Epidermal melanocyte (primary cell): ENCODE measurements around the gene SINHCAF.
"Not testable (repeated sequence)": the region's sequence is repeated elsewhere in the genome, so short reads cannot be mapped to it uniquely, and the experiment has no call there.

Experiments
- DNase-seq: peaks from one replicate; pipeline ENCODE4 v3.0.0; 2011; ENCODE audit warnings: low spot score; ENCODE audit not compliant: insufficient read length

The SINHCAF gene

GRCh38 chr12:31265722-31266121 lies 60.2 kb downstream of the SINHCAF start:
- DNase-seq, result no peak

GRCh38 chr12:31263661-31264060 lies 62.3 kb downstream of the SINHCAF start:
- DNase-seq, result no peak

GRCh38 chr12:31261744-31262143 lies 64.2 kb downstream of the SINHCAF start:
- no peak for DNase-seq

- no peak for DNase-seq
These were observed 65.1 kb downstream of the SINHCAF start for GRCh38 chr12:31260840-31261239.

- no peak for DNase-seq
These were observed 66.6 kb downstream of the SINHCAF start for GRCh38 chr12:31259136-31259886.

- DNase-seq, result no peak
These were observed 68.2 kb downstream of the SINHCAF start for GRCh38 chr12:31257784-31258183.

GRCh38 chr12:31251707-31252611 lies 74.0 kb downstream of the SINHCAF start:
- DNase-seq, result not testable (repeated sequence)

GRCh38 chr12:31250179-31250578 lies 75.8 kb downstream of the SINHCAF start:
- no peak for DNase-seq

- no peak for DNase-seq
These were observed 76.6 kb downstream of the SINHCAF start for GRCh38 chr12:31249356-31249755.

- DNase-seq, result no peak
These were observed 77.1 kb downstream of the SINHCAF start for GRCh38 chr12:31248815-31249214.

GRCh38 chr12:31248337-31248736 lies 77.6 kb downstream of the SINHCAF start:
- DNase-seq, result no peak

- DNase-seq, result peak; percentile 24
These were observed 79.5 kb downstream of the SINHCAF start for GRCh38 chr12:31246470-31246850.

GRCh38 chr12:31245822-31246469 lies 80.0 kb downstream of the SINHCAF start:
- DNase-seq, result no peak

- DNase-seq, result not testable (repeated sequence)
These were observed 83.5 kb downstream of the SINHCAF start for GRCh38 chr12:31242418-31242817.

GRCh38 chr12:31238764-31239387 lies 87.1 kb downstream of the SINHCAF start:
- DNase-seq, result peak; percentile 65

GRCh38 chr12:31238333-31238732 lies 87.6 kb downstream of the SINHCAF start:
- DNase-seq, result not testable (repeated sequence)

GRCh38 chr12:31236998-31237637 lies 88.8 kb downstream of the SINHCAF start:
- DNase-seq, result no peak

- DNase-seq, result no peak
These were observed 90.0 kb downstream of the SINHCAF start for GRCh38 chr12:31235868-31236395.

GRCh38 chr12:31234955-31235867 lies 90.7 kb downstream of the SINHCAF start:
- DNase-seq, result peak; percentile 44
